Activated CD4-positive, alpha-beta T cell treated with anti-CD3 and anti-CD28 coated beads, Interleukin-2, Interleukin-6, amounts not matched to agents 100 ng/mL and 50 ng/mL, durations not matched to agents 16 hours and 8 hours (primary cell): ENCODE data around the gene NXPE2.
"Not testable (repeated sequence)": the region's sequence is repeated elsewhere in the genome, so short reads cannot be mapped to it uniquely, and the experiment has no call there.

Source experiments
- DNase-seq: peaks from one replicate; pipeline ENCODE4 v3.0.0-alpha.2; 2020

The NXPE2 gene

GRCh38 chr11:114678125-114679036 is at the start of gene NXPE2:
Gene NXPE2, plus strand, starts transcription at chr11:114678527. Its CDS starts 49 bp downstream, at chr11:114678576.
- no peak for DNase-seq

- not testable (repeated sequence) for DNase-seq
Observed at GRCh38 chr11:114631445-114631965, 46.8 kb upstream of the NXPE2 start.

- DNase-seq = not testable (repeated sequence)
Observed at GRCh38 chr11:114639440-114639839, 38.9 kb upstream of the NXPE2 start.

- no peak for DNase-seq
Observed at GRCh38 chr11:114650661-114651060, 27.7 kb upstream of the NXPE2 start.

- DNase-seq = no peak
Observed at GRCh38 chr11:114651145-114651718, 27.1 kb upstream of the NXPE2 start.

GRCh38 chr11:114653148-114653547 is 25.2 kb upstream of the NXPE2 start:
- DNase-seq = no peak

GRCh38 chr11:114664641-114665040 is 13.7 kb upstream of the NXPE2 start:
- no peak for DNase-seq

- no peak for DNase-seq
Observed at GRCh38 chr11:114666760-114667159, 11.6 kb upstream of the NXPE2 start.

- no peak for DNase-seq
Observed at GRCh38 chr11:114668109-114668508, 10.2 kb upstream of the NXPE2 start.

GRCh38 chr11:114673661-114674060 is 4.7 kb upstream of the NXPE2 start:
- no peak for DNase-seq

- no peak for DNase-seq
Observed at GRCh38 chr11:114679505-114679904, 1.2 kb downstream of the NXPE2 start.

- no peak for DNase-seq
Observed at GRCh38 chr11:114683007-114683406, 4.7 kb downstream of the NXPE2 start.

GRCh38 chr11:114684636-114685035 is 6.3 kb downstream of the NXPE2 start:
- DNase-seq = no peak

GRCh38 chr11:114685097-114685496 is 6.8 kb downstream of the NXPE2 start:
- DNase-seq = no peak

GRCh38 chr11:114705280-114706024 is 27.1 kb downstream of the NXPE2 start:
- DNase-seq = no peak

GRCh38 chr11:114709960-114710359 is 31.6 kb downstream of the NXPE2 start:
- DNase-seq = no peak

GRCh38 chr11:114713756-114714155 is 35.4 kb downstream of the NXPE2 start:
- DNase-seq = no peak

GRCh38 chr11:114719562-114719961 is 41.2 kb downstream of the NXPE2 start:
- no peak for DNase-seq

GRCh38 chr11:114724916-114725524 is 46.7 kb downstream of the NXPE2 start:
- no peak for DNase-seq

GRCh38 chr11:114725623-114726022 is 47.3 kb downstream of the NXPE2 start:
- DNase-seq = no peak

- DNase-seq = no peak
Observed at GRCh38 chr11:114736806-114737205, 58.5 kb downstream of the NXPE2 start.

GRCh38 chr11:114738954-114739353 is 60.6 kb downstream of the NXPE2 start:
- peak; percentile 53 for DNase-seq

- DNase-seq = no peak
Observed at GRCh38 chr11:114745150-114745671, 66.9 kb downstream of the NXPE2 start.
